GM19455 (cell line): Measurements from ENCODE around the gene CDKN2C.
A peak's percentile ranks its signal among the peaks of the same experiment; 100 is the strongest.
"Not testable (repeated sequence)": the region's sequence is repeated elsewhere in the genome, so short reads cannot be mapped to it uniquely, and the experiment has no call there.

ENCODE experiments used
- ATAC-seq: cut with Tn5 transposase; IDR thresholded peaks from one replicate; pipeline ENCODE4 v1.9.1; 2021; ENCODE audit not compliant: unreplicated experiment

CDKN2C gene

GRCh38 chr1:50969611-50970508, at the start of gene CDKN2C:
CDKN2C (plus strand) TSS chr1:50970245; CDS start chr1:50970369, 124 bp downstream.
- peak; percentile 25 for ATAC-seq

DNA sequence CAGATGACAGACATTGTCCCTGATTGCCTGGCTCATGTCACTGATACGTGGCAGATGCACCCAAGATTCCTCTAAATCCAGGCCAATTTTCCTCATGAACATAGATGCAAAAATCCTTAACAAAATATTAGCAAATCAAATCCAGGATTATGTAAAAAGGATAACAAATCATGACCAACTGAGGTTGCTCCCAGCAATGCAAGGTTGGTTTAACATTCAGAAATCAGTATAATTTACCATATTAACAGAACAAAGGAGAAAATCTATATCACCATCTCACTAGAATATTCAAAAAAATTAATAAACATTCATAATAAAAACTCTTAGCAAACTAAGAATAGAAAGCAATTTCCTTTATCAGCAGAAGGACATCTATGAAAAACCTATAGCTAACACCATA, 49.6 kb upstream of the CDKN2C start:
- ATAC-seq, result no peak

DNA sequence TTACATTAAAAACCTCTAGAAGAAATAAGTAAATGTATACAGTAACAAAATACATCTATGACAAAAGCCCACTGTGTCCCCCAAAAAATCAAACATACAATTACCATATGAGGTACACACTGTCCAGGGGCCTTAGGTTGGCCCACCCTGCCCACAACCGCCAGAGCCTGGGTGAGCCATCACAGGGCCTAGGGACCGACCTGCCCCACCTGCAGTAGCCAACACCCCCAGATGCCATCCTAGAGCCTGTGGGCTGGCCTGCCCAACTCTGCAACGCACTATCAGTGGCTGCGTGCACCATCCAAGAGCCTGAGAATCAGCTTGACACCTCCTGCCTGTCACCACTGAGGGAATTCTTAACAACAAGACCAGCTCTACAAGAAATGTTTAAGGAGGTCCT, 49.0 kb upstream of the CDKN2C start:
- ATAC-seq, result no peak

DNA sequence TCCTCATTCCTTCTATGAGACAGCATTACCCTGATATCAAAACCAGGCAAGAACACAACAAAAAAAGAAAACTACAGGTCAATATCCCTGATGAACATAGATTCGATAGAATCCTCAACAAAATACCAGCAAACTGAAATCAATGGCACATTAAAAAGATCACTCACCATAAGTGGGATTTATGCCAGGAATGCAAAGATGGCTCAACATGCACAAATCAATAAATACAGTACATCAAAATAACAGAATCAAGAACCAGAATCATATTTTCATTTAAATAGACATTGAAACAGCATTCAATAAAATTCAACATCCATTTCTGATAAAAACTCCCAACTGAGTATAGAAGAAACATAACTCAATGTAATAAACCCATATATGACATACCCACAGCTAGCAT, 46.5 kb upstream of the CDKN2C start:
- no peak for ATAC-seq

- ATAC-seq, result no peak
These were observed 40.6 kb upstream of the CDKN2C start for GRCh38 chr1:50929376-50929958.

DNA sequence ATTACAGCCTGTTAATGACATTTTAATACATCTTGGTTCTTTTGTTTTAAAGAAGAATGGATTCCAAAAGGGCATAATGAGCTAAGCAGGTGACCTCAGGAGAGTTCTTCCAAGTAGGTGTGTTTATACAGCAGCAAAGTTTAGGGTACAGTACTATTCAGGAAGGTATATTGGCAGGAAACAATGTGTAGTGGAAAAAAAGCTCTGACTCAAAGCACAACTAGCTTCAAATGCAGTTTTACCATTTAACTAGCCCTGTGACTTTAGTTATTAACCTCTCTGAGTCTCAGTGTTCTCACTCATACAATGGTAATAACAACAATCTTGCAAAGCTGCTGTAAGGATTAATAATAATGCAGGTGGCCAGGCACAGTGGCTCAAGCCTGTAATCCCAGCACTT, 39.9 kb upstream of the CDKN2C start:
- peak; percentile 78 for ATAC-seq

GRCh38 chr1:50930965-50931737, 38.9 kb upstream of the CDKN2C start:
- ATAC-seq, result no peak

DNA sequence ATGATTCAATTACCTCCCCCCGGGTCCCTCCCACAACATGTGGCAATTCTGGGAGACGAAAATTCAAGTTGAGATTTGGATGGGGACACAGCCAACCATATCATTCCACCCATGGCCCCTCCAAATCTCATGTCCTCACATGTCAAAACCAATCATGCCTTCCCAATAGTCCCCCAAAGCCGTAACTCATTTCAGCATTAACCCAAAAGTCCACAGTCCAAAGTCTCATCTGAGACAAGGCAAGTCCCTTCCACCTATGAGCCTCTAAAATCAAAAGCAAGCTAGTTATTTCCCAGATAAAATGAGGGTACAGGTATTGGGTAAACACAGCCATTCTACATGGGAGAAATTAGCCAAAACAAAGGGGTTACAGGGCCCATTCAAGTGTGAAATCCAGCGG, 38.0 kb upstream of the CDKN2C start:
- ATAC-seq, result not testable (repeated sequence)

DNA sequence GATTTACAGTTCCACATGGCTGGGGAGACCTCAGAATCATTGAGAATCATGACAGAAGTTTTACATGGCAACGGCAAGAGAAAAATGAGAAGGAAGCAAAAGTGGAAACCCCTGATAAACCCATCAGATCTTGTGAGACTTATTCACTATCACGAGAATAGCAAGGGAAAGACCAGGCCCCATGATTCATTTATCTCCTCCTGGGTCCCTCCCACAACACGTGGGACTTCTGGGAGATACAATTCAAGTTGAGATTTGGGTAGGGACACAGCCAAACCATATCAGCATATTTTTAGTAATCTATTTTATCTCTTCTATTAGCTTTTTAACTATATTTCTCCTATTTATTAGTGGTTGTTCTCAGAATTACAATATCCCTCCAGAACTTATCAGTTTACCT, 36.3 kb upstream of the CDKN2C start:
- ATAC-seq, result not testable (repeated sequence)

- no peak for ATAC-seq
These were observed 35.2 kb upstream of the CDKN2C start for GRCh38 chr1:50934838-50935237.

DNA sequence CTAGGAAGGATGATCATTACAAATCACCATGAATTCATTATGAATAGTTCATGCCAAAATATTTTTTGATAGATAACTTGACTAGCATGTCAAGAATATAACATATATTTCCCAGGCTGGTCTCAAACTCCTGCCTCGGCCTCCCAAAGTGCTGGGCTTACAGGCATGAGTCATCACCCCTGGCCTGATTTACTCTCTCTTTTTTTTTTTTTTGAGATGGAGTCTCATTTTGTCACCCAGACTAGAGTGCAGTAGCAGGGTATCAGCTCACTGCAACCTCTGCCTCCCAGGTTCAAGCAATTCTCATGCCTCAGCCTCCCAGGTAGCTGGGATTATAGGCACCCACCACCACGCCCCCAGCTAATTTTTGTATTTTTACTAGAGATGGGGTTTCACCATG, 34.8 kb upstream of the CDKN2C start:
- ATAC-seq, result not testable (repeated sequence)

GRCh38 chr1:50936321-50936720, 33.7 kb upstream of the CDKN2C start:
- ATAC-seq, result no peak

DNA sequence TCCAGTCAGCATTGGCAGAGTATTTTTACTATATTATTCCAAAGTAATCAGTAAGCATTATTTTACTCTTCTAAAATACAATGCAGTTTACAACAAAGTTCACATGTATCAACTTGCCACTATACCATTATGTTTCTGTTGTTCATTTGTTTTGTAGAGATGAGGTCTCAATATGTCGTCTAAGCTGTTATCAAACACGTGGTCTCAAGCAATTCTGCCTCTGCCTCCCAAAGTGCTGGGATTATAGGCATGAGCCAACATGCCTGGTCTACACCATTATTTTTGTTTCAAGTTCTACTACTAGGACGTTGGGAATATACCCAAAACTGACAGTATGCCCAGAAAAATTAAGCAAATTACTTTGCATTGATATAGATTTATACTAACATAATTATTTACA, 29.8 kb upstream of the CDKN2C start:
- no peak for ATAC-seq

DNA sequence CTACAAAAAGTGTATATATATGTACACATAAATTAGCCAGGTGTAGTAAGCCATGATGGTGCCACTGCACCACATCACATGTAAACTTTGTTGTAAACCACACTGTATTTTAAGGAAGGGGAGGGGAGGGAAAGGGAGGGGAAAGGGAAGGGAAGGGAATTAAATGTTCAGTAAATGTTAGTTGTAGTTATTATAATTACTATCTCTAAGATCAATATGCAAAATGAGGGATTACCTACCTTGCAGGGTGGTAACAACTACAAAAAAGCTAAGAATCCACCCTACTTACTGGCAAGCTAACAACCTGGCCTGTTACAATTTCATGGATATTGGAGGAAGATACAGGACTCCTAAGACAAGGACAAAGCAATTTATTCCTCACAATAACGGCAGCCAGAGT, 27.7 kb upstream of the CDKN2C start:
- ATAC-seq, result no peak

GRCh38 chr1:50949286-50949982, 20.6 kb upstream of the CDKN2C start:
- no peak for ATAC-seq

- no peak for ATAC-seq
These were observed 19.6 kb upstream of the CDKN2C start for GRCh38 chr1:50950396-50950795.

DNA sequence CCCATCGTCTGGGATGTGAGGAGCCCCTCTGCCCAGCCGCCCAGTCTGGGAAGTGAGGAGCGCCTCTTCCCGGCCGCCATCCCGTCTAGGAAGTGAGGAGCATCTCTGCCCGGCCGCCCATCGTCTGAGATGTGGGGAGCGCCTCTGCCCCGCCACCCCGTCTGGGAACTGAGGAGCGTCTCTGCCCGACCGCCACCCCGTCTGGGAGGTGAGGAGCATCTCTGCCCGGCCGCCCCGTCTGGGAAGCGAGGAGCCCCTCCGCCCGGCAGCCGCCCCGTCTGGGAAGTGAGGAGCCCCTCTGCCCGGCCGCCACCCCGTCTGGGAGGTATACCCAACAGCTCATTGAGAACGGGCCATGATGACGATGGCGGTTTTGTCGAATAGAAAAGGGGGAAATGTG, 17.5 kb upstream of the CDKN2C start:
- not testable (repeated sequence) for ATAC-seq

GRCh38 chr1:50955116-50955515, 14.9 kb upstream of the CDKN2C start:
- ATAC-seq, result no peak

DNA sequence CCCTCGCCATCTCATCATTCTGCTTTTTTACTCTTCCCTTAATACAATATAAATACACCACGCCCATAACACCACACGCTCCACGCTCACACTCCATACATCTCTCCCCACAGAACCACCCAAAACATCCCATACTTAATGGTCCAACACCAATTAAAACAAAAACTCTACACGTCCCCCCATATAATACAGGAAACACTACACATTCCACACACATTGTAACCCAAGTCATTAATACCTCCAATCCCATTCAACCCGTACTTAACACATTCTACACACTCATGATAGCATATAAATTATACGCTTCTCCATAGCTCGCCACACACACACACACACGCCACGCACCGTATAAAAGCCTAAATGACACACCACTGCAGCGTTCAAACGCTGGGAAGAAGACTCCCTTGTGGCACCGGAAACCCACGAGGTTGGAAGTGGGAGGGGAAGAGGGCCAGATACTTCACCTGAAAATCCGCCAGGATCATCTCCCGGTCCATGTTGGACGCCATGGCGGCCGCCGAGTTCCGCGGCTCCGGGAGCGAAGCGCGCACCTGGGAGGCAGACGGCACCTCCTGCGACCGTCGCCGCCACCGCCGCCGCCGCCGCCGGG, 10.6 kb upstream of the CDKN2C start:
- no peak for ATAC-seq

- peak; percentile 89 for ATAC-seq
These were observed 9.9 kb upstream of the CDKN2C start, which contains the start of gene FAF1 for GRCh38 chr1:50959913-50960844. FAF1 (minus strand) TSS chr1:50960267; CDS start chr1:50959811, 456 bp downstream.
